ENCODE measurements around the gene RTKN. TPM values are rescaled to one million over a fixed set of nuclear protein-coding genes. Genes with fewer than 3 reads are reported as not detected.
"Not testable (repeated sequence)": the region's sequence is repeated elsewhere in the genome, so short reads cannot be mapped to it uniquely, and the experiment has no call there.

RTKN gene, protein sequence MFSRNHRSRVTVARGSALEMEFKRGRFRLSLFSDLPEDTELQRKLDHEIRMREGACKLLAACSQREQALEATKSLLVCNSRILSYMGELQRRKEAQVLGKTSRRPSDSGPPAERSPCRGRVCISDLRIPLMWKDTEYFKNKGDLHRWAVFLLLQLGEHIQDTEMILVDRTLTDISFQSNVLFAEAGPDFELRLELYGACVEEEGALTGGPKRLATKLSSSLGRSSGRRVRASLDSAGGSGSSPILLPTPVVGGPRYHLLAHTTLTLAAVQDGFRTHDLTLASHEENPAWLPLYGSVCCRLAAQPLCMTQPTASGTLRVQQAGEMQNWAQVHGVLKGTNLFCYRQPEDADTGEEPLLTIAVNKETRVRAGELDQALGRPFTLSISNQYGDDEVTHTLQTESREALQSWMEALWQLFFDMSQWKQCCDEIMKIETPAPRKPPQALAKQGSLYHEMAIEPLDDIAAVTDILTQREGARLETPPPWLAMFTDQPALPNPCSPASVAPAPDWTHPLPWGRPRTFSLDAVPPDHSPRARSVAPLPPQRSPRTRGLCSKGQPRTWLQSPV
- total RNA-seq (2021; fragmentation: NEBNext Ultra II Directional; extraction: Animal tissue kit (Norgen Biotek cat#: 25700)): 10 to 100 TPM; 12.7 to 14.8 (median 13.6) TPM
- long read RNA-seq, transcript RTKN-201 (12 exons, 2,220 nt): major isoform, 6 of 12 reads
- long read RNA-seq, partial matches to known transcripts: 2 of 12 reads
- long read RNA-seq, other reads (novel, unspliced or antisense): 2 of 12 reads

DNA sequence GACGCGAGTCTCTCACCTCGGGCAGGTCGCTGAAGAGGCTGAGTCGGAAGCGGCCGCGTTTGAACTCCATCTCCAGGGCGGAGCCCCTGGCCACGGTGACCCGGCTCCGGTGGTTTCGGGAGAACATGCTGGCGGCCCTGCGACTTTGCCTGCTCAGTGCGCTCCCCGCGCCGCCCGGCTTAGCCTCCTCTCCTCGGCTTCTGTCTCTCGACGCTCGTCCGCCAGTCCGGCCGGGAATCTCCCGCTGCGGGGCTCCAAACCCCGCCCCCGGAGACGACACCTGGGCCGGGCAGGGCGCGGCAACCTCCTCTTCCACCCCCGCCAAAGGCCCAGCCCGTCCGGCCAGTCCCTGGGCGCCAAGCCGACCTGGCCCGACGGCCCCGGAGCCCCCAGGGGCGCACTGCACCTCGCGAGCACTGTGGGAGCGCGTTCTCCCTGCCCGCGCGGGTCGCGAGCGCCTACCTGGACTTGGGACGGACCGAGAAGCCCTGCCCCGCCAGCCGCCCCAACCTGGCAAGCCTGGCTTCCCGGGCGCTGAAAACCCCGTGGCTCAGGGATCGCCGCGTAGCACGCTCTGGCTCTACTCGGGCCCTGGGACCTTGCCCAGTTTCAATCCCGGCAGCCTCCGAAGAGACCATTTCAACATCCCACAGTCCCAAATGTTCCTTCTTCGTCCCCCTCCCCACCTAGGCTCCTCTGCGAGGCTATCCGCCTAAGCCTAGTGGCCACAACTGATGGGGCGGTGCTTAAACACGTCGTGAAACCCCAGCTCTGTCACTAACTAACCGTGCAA is at the start of gene RTKN:
Gene RTKN (minus strand): TSS at position 248 of the 793 bp plus-strand sequence. CDS start 121 bp downstream, at position 127.
- TF ChIP-seq, protein P1, sequence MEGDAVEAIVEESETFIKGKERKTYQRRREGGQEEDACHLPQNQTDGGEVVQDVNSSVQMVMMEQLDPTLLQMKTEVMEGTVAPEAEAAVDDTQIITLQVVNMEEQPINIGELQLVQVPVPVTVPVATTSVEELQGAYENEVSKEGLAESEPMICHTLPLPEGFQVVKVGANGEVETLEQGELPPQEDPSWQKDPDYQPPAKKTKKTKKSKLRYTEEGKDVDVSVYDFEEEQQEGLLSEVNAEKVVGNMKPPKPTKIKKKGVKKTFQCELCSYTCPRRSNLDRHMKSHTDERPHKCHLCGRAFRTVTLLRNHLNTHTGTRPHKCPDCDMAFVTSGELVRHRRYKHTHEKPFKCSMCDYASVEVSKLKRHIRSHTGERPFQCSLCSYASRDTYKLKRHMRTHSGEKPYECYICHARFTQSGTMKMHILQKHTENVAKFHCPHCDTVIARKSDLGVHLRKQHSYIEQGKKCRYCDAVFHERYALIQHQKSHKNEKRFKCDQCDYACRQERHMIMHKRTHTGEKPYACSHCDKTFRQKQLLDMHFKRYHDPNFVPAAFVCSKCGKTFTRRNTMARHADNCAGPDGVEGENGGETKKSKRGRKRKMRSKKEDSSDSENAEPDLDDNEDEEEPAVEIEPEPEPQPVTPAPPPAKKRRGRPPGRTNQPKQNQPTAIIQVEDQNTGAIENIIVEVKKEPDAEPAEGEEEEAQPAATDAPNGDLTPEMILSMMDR (IDR thresholded peaks at IDR 0.05): no peak
- H3K9me3 Mint-ChIP-seq: no peaks in the 10 kb centered on the region
- no peaks in the 10 kb centered on the region for H3K36me3 Mint-ChIP-seq (ENCODE audit: low read depth)
- H3K27me3 Mint-ChIP-seq (ENCODE audit: insufficient read depth): no peaks in the 10 kb centered on the region; the same call in 1 of the 2 replicates
- H3K27ac Mint-ChIP-seq: peak within 1 kb of the TSS; percentile 57; the same call in 1 of the 2 replicates
- peaks cover 47% of the 10 kb centered on the region for H3K4me1 Mint-ChIP-seq (ENCODE audit: low read depth)
- peak within 1 kb of the TSS; percentile 95 for H3K4me3 Mint-ChIP-seq
- DNase-seq: no peak

DNA sequence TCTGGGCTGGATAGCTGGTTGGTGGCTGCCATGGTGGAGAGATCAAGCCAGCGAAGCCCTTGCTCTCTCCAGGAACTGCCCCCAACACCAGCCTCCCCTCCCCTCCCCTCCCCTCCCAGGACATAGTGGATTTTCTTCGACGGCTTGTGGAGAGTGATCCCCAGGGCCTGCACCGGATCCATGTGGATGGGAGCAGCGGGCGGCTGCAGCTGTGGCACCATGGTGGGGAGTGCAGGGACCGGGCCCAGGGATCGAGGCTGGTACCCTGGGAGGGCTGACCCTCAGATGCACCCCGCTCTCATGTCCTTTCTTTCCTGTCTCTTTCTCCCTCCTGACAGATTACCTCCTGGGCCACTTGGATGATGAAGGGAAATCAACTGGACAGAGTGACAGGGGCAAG is 48.2 kb upstream of the RTKN start:
- peaks cover 40% of the 10 kb centered on the region for H3K4me1 Mint-ChIP-seq (ENCODE audit: low read depth)
- no peaks in the 10 kb centered on the region for H3K9me3 Mint-ChIP-seq
- H3K36me3 Mint-ChIP-seq (ENCODE audit: low read depth): peaks cover 47% of the 10 kb centered on the region
- TF ChIP-seq, protein P1 (IDR thresholded peaks at IDR 0.05): no peak
- H3K27me3 Mint-ChIP-seq (ENCODE audit: insufficient read depth): no peaks in the 10 kb centered on the region
- DNase-seq: no peak
- H3K4me3 Mint-ChIP-seq: no peak overlapping the region
- H3K27ac Mint-ChIP-seq: no peak overlapping the region

DNA sequence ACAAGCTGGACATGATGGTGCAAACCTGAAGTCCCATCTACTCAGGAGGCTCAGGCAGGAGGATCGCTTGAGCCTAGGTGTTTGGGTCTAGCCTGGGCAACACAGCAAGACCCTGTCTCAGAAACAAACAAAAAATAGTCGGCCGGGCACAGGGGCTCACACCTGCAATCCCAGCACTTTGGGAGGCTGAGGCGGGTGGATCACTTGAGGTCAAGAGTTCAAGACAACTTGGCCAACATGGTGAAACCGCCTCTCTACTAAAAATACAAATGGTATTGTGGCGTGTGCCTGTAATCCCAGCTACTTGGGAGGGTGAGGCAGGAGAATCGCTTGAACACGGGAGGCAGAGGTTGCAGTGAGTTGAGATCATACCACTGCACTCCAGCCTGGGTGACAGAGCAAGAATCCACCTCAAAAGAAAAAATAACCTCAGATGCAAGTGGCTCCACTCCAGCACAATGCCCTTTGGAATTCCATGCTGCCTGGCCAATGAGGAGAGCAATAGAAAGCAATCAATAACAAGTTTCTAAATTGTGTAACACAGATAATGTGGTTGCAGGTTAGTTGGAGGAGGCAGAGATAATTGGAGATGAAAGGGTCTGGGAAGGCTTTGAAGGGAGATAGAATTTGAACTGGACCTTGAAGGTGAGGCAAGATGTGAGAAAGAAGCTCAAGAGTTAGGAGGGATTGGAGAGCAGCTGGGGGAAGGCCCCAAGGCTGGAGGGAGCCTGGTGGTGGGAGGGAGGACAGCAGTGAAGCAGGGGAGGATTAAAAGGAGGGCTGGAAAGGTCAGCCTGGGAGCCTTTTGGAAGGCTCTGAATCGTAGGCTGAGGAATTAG is 47.1 kb upstream of the RTKN start:
- DNase-seq: no peak
- Mint-ChIP-seq H3K4me1 (ENCODE audit: low read depth) (peaks cover 42% of the 10 kb centered on the region), H3K27ac (peak overlapping the region; percentile 69), H3K36me3 (ENCODE audit: low read depth) (peaks cover 41% of the 10 kb centered on the region), H3K27me3 (ENCODE audit: insufficient read depth) (no peaks in the 10 kb centered on the region), H3K9me3 (no peaks in the 10 kb centered on the region), H3K4me3 (peak overlapping the region; percentile 46; the same call in 1 of the 2 replicates)
- TF ChIP-seq, protein P1 (IDR thresholded peaks at IDR 0.05): 0 out of 2 replicates have a peak, but pooled peaks have one; percentile 8

DNA sequence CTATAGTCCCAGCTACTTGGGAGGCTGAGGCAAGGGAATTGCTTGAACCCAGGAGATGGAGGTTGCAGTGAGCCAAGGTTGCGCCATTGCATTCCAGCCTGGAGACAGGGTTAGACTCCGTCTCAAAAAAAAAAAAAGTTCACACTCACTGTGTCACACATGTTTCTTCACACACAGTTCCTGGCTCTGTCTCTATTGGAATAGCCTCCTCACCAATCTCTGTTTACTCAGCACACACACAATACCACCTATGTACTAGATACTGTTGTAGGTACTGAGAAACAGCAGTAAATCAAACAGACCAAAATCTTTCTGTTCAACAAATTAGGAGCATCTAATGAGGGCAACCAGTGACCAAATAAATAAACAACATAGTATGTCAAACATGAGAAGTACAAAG is 44.4 kb upstream of the RTKN start:
- no peaks in the 10 kb centered on the region for H3K9me3 Mint-ChIP-seq
- TF ChIP-seq, protein P1 (IDR thresholded peaks at IDR 0.05): no peak
- peak overlapping the region; percentile 45 for H3K27ac Mint-ChIP-seq
- H3K36me3 Mint-ChIP-seq (ENCODE audit: low read depth): peaks cover 29% of the 10 kb centered on the region
- peaks cover 1% of the 10 kb centered on the region; the same call in 1 of the 2 replicates for H3K27me3 Mint-ChIP-seq (ENCODE audit: insufficient read depth)
- peaks cover 44% of the 10 kb centered on the region for H3K4me1 Mint-ChIP-seq (ENCODE audit: low read depth)
- DNase-seq: no peak
- H3K4me3 Mint-ChIP-seq: no peak overlapping the region

DNA sequence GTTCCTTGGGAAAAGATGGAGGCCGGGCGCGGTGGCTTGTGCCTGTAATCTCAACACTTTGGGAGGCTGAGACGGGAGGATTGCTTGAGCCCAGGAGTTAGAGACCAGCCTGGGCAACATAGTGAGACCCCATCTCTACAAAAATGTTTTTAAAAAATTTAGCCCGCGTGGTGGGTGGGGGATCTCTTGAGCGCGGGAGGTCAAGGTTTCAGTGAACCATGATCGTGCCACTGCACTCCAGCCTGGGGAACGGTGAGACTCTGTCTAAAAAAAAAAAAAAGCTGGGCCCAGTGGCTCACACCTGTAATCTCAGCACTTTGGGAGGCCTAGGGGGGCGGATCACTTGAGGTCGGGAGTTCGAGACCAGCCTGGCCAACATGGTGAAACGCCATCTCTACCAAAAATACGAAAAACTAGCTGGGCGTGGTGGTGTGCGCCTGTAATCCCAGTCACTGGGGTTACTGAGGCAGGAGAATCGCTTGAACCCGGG is 42.0 kb upstream of the RTKN start:
- H3K9me3 Mint-ChIP-seq; DNase-seq; H3K27me3 Mint-ChIP-seq (ENCODE audit: insufficient read depth): not testable (repeated sequence)
- Mint-ChIP-seq H3K4me1 (ENCODE audit: low read depth) (peaks cover 43% of the 10 kb centered on the region), H3K27ac (peak overlapping the region; percentile 89), H3K4me3 (peak overlapping the region; percentile 94), H3K36me3 (ENCODE audit: low read depth) (peaks cover 24% of the 10 kb centered on the region)
